Measurements from ENCODE around the gene NDST4.
A peak's percentile ranks its signal among the peaks of the same experiment; 100 is the strongest.

The NDST4 gene

DNA sequence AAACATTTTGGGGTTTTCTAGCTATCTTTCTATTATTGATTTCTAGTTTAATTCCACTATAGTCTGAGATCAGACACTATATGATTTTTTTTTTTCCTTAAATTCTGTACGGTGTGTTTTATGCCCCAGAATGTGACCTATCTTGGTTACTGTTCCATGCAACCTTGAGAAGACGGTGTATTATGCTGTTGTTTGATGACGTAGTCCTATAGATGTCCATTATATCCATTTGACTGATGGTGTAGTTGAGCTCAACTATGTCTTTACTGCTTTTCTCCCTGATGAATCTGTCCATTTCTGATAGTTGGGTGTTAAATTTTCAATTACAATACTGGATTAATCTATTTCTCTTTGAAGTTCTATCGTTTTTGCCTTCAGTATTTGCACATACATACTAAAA, 212.5 kb downstream of the NDST4 start:
- DNase-seq = no peak

- DNase-seq = no peak
Measured at GRCh38 chr4:114890773-114891172, 222.6 kb downstream of the NDST4 start.

- DNase-seq = no peak
Measured at GRCh38 chr4:114886761-114887160, 226.7 kb downstream of the NDST4 start.

GRCh38 chr4:114883641-114884040, 229.8 kb downstream of the NDST4 start:
- DNase-seq = no peak

- no peak for DNase-seq
Measured at GRCh38 chr4:114879916-114880669, 233.3 kb downstream of the NDST4 start.

- no peak for DNase-seq
Measured at GRCh38 chr4:114875630-114876029, 237.8 kb downstream of the NDST4 start.

- DNase-seq = no peak
Measured at GRCh38 chr4:114874321-114874720, 239.1 kb downstream of the NDST4 start.

DNA sequence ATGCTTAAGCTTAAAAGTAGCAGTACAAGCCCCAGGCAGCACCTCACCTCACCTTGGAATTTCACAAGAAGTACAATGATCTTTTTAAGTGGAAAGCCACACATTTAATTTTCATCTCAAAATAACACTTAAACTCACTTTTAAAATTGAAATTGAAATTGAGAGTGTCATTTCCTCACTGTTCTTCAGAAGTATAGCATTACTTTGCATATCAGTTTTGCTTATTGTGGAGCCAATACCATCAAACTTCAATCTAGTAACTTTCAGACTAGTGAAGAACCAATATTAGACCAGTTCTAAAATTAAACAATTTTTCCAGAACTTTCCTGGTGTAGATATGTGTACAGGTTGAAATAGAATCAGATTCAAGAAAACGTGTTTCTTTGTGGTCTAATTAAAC, 242.4 kb downstream of the NDST4 start:
- no peak for DNase-seq

GRCh38 chr4:114866901-114867670, 246.3 kb downstream of the NDST4 start:
- no peak for DNase-seq

DNA sequence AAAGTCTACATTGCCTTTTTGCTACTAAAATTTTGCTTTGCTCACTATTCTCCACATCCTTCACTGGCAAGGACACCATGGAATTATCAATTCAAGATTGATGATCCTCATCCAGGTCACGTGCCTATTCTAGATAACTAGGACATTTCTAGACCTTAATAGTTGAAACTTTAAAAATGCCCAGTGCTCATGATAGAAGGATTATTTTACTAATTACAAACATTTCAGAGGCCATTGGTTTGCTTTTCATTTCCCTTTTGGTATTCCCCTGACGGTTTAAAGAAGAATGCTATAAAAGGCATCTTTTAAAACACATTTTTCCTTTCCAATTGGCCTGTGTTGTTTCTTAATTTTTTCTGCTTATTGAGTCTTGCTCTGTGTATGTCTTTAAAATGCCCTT, 249.4 kb downstream of the NDST4 start:
- DNase-seq = no peak

DNA sequence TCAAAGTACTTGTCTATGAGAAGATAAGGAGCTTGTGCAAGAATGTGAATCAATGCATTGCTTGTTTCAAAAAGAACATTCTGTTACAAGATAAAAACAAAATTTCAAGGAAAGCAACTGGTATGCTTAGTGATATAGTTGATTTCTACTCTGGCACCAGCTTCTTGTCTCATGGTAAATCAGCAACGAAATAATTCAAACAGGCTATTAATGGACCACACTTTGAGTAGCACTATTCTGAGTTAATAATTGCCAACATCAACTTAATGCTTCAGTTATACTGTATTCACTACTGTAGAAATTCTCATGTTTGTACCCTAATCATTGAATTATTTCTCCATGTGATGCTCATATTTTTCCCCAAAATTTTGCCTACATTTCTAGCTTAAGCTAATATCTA, 252.6 kb downstream of the NDST4 start:
- DNase-seq = no peak

GRCh38 chr4:114857831-114858230, 255.6 kb downstream of the NDST4 start:
- no peak for DNase-seq

DNA sequence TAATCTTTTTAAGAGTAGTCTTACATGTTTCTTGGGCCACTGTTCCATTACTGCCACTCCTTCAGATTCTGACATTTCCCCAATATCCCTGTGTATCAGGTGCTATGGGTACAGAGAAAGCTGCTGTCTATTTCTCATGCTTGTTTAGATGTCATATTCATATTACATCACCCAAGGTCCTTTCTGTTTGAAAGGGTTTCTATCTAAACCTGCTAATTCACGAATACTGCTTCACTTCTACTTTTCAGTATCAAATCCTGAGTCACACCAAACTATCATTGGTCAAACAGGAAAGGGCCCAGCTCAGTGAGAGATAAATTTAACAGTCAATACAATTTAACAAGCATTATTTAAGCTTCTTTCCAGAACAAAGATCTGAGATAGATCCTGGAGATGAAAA, 273.4 kb downstream of the NDST4 start:
- no peak for DNase-seq

- DNase-seq = no peak
Measured at GRCh38 chr4:114830628-114831027, 282.8 kb downstream of the NDST4 start.

DNA sequence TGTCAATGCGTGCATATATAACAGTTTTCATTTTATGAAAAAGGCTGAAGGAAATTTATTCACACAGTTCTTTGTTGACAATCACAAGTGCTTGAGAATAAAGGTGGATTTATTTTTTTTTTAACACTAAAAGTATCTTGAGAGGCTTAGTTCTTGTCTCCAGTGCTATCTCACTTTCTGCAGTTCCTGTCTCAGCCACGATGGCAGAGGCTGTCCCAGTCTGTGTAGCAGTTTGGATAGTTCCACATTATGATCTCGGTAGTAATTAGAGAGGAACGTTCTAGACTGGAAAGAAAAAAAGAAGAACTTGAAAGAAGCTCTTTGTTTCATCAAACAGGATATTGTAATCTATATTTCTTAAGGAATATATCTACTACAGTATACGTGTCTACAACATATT, 285.8 kb downstream of the NDST4 start:
- no peak for DNase-seq

DNA sequence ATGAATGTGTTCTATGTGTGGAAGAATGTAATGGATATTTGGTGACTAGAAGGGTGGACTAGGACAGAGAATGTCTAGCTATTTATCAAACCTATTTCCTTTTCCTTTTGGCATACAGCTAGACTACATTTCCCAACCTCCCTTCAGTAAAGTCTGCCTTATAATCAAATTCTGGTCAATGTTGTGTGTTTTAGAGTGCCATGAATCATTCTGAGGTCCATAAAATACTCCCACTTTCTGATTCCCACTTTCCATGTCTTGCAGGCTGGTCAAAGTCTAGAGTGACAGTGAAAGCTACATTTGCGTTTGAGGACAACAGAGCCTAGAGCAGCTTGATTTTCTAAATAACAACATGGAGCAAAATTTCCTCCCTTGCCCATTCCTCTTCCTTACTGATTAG, 297.7 kb downstream of the NDST4 start:
- DNase-seq = no peak

GRCh38 chr4:114813961-114814360, 299.5 kb downstream of the NDST4 start:
- DNase-seq = no peak

DNA sequence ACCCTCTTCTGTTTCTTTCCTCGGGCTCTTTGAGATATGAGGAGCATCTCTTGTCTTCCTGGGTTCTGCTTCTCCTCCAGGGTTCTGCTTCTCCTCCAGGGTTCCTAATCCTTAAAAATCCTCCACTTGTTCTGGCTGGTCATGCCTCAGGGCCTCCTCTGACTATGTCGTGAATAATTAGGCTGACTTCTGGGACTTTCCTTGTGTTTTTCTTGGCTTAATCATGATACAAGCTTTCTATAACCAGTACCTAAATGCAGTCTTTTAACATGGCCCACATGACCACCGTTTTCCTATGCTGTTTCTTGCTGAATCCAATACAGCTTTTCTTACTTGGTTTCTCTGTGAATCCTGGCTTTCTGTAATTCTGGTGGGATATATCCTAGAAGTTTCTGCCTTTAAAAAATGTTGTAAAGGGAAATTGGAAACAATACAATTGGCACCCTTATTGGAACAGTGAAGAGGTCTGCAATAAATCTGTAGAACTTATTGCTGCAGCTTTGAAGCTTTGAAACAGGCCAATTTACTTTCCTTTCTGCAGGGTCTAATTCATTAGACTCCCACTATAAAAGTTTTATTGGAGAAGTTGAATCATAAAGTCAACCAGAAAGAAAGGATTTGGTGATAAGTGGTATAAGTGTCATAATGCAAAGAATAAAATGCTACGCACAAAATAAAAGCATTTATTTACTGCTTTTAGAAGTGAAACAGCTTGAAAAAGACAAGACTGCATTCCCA, 301.7 kb downstream of the NDST4 start:
- no peak for DNase-seq

DNA sequence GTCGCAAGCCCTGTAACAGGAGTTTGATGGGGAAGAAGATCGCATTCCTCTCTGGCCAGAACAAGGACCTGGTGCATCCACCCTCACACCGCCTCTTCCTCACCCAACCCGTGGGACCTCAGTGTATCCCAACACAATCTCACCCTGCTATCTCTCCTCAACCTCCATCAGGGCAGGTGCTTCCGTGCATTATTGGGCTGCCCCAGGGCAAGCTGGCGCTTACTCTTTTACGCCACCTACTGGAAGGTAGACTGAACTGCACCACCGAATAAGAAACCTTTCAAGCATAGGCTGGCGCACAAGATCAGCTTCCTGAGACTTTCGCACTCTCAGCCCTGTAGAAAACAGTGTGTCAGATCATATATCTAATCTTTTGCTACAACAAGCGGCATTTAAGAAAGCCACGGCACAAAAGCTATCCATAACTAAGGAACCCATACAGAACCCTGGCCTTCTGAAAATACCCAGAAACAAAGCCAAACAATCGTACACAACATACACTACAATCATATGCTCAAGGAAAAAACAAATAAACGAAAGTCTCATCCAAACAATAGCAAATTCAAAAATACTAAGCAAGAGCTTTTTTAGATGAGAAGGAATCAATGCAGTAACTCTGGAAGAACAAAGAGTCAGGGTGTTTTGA, 305.5 kb downstream of the NDST4 start:
- peak; percentile 55 for DNase-seq

GRCh38 chr4:114807357-114807756, 306.1 kb downstream of the NDST4 start:
- peak; percentile 51 for DNase-seq

DNA sequence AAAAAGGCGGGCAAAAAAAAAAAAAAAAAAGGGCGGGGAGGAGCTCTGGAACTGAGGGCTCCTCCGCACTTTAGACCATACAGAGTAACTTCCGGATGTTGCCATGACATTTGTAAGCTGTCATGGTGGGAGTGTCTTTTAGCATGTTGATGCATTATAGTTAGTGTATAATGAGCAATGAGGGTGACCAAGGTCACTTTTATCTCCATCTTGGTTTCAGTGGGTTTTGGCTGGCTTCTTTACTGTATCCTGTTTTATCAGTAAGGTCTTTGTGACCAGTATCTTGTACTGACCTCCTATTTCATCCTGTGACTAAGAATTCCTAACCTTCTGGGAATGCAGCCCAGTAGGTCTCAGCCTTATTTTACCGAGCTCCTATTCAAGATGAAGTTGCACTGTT, 321.4 kb downstream of the NDST4 start:
- DNase-seq = no peak

- no peak for DNase-seq
Measured at GRCh38 chr4:114785570-114785969, 327.9 kb downstream of the NDST4 start.

DNA sequence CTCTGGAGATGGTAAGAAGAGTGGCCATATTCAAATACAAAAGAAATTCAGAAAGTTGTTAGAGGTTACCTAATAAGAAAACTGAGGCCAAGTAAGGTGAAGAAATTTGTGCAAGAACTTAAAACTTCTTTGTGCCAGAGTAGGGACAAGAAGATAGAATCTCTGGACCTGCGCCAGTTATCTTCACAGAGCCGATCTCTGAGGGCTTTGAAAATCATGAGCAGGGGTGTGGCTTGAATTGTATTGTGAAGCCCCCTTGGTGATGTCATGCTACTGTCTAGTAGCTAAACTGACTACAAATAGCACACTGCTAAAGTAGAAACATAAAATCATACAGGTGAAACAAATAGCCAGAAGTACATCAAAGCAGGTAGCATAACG, 330.2 kb downstream of the NDST4 start:
- DNase-seq = no peak

Measured in activated CD8-positive, alpha-beta memory T cell treated with anti-CD3 and anti-CD28 coated beads for 24 hours (primary cell).